GM23338 (cell line): Measurements from ENCODE around the gene GAB1. TPM values are rescaled to one million over a fixed set of nuclear protein-coding genes. Genes with fewer than 3 reads are reported as not detected.

Source experiments
- ATAC-seq: fragments of 200-7000 bp; cut with Tn5 transposase; 3 replicates; pipeline ENCODE4 v1.9.1; 2020
- DNase-seq: peaks from one replicate; pipeline ENCODE4 v3.0.0-alpha.2; 2015; ENCODE audit warnings: low spot score
- H2AFZ ChIP-seq: fragments of 200-600 bp; sonication (generic); 2 replicates; pipeline ENCODE4 v1.8.0; 2016; ENCODE audit warnings: antibody characterized with exemption, mild to moderate bottlenecking, moderate library complexity
- H3F3A ChIP-seq: fragments of 200-600 bp; sonication (generic); replicated peaks from 2 replicates; pipeline ENCODE4 v1.8.0; 2017; ENCODE audit warnings: antibody characterized with exemption, mixed run types, low read depth
- H3K27ac ChIP-seq: fragments of 200-600 bp; sonication (generic); 2 replicates; pipeline ENCODE4 v1.6.1; 2016; ENCODE audit warnings: low read depth
- H3K27me3 ChIP-seq: fragments of 200-600 bp; sonication (generic); 2 replicates; pipeline ENCODE4 v1.8.0; 2016; ENCODE audit warnings: mild to moderate bottlenecking, mixed run types, moderate library complexity; ENCODE audit not compliant: insufficient read depth
- H3K36me3 ChIP-seq: fragments of 200-600 bp; sonication (generic); 2 replicates; pipeline ENCODE4 v1.8.0; 2016; ENCODE audit warnings: mild to moderate bottlenecking; ENCODE audit not compliant: insufficient read depth
- H3K4me1 ChIP-seq: fragments of 200-600 bp; sonication (generic); 2 replicates; pipeline ENCODE4 v1.8.0; 2016; ENCODE audit warnings: mild to moderate bottlenecking, moderate library complexity; ENCODE audit not compliant: insufficient read depth
- H3K4me2 ChIP-seq: fragments of 200-600 bp; sonication (generic); 2 replicates; pipeline ENCODE4 v1.7.1; 2017; ENCODE audit warnings: mixed run types
- H3K4me3 ChIP-seq: fragments of 200-600 bp; sonication (generic); 2 replicates; pipeline ENCODE4 v1.6.1; 2016; ENCODE audit warnings: mixed run types
- H3K79me2 ChIP-seq: fragments of 200-600 bp; sonication (generic); replicated peaks from 2 replicates; pipeline ENCODE4 v1.8.0; 2017; ENCODE audit warnings: mild to moderate bottlenecking; ENCODE audit not compliant: insufficient read depth
- H3K9me2 ChIP-seq: fragments of 200-600 bp; sonication (generic); 2 replicates; pipeline ENCODE4 v1.8.0; 2017; ENCODE audit not compliant: insufficient read depth
- H4K20me1 ChIP-seq: fragments of 200-600 bp; sonication (generic); replicated peaks from 2 replicates; pipeline ENCODE4 v1.8.0; 2017; ENCODE audit warnings: mild to moderate bottlenecking; ENCODE audit not compliant: insufficient read depth
- H3K27ac Mint-ChIP-seq: 2 replicates; pipeline ENCODE4 v1.8.0; 2020; ENCODE audit warnings: inconsistent platforms, mild to moderate bottlenecking, moderate library complexity, mixed read lengths
- H3K27me3 Mint-ChIP-seq: 3 replicates; pipeline ENCODE4 v1.8.0; 2022; ENCODE audit warnings: low read depth, mild to moderate bottlenecking, moderate library complexity, mixed read lengths, inconsistent platforms; ENCODE audit not compliant: insufficient read depth, poor library complexity
- H3K36me3 Mint-ChIP-seq: 3 replicates; pipeline ENCODE4 v1.8.0; 2021; ENCODE audit warnings: low read depth, mild to moderate bottlenecking, inconsistent platforms, moderate library complexity, mixed read lengths
- H3K4me1 Mint-ChIP-seq: 3 replicates; pipeline ENCODE4 v1.8.0; 2020; ENCODE audit warnings: mild to moderate bottlenecking, inconsistent platforms, mixed read lengths
- H3K4me3 Mint-ChIP-seq: 3 replicates; pipeline ENCODE4 v1.8.0; 2021; ENCODE audit warnings: moderate library complexity, mild to moderate bottlenecking, inconsistent platforms, mixed read lengths
- H3K9me3 Mint-ChIP-seq: 3 replicates; pipeline ENCODE4 v1.8.0; 2020; ENCODE audit warnings: moderate library complexity, mild to moderate bottlenecking, inconsistent platforms, mixed read lengths
- CREB1 ChIP-seq: fragments of 250-450 bp; sonication (Bioruptor Pico); IDR thresholded peaks from 2 replicates; pipeline ENCODE4 v1.5.0; 2020; ENCODE audit warnings: low read depth, mild to moderate bottlenecking, moderate library complexity
- CTCF ChIP-seq, 2 experiments: fragments of 200-600 bp in 1 of 2; sonication (generic) in 1 of 2; conservative IDR thresholded peaks; 2 replicates each; pipeline versions ENCODE4 v1.5.1 to v1.6.1; 2016 to 2017; ENCODE audit warnings: antibody characterized with exemption in 2 of 2, low read depth in 2 of 2, mild to moderate bottlenecking in 2 of 2, moderate library complexity in 1 of 2
- ETS1 ChIP-seq: IDR thresholded peaks from 2 replicates; pipeline ENCODE4 v1.6.1; 2016; ENCODE audit warnings: antibody characterized with exemption
- EZH2 ChIP-seq: fragments of 200-600 bp; sonication (generic); IDR thresholded peaks from one replicate; pipeline ENCODE4 v1.8.0; 2017; ENCODE audit warnings: antibody characterized with exemption, mild to moderate bottlenecking, low read depth; ENCODE audit not compliant: unreplicated experiment
- EZH2phosphoT487 ChIP-seq: fragments of 200-600 bp; sonication (generic); IDR thresholded peaks from one replicate; pipeline ENCODE4 v1.8.1; 2018; ENCODE audit warnings: antibody characterized with exemption; ENCODE audit not compliant: unreplicated experiment
- JUNB ChIP-seq: IDR thresholded peaks from one replicate; pipeline ENCODE4 v1.6.1; 2016; ENCODE audit warnings: antibody characterized with exemption; ENCODE audit not compliant: unreplicated experiment
- NANOG ChIP-seq: IDR thresholded peaks from 2 replicates; pipeline ENCODE4 v1.6.1; 2016; ENCODE audit warnings: antibody characterized with exemption, borderline replicate concordance
- POLR2AphosphoS5 ChIP-seq: IDR thresholded peaks from 2 replicates; pipeline ENCODE4 v1.6.1; 2016; ENCODE audit warnings: antibody characterized with exemption, low read depth
- REST ChIP-seq: IDR thresholded peaks from one replicate; pipeline ENCODE4 v1.6.1; 2018; ENCODE audit warnings: antibody characterized with exemption; ENCODE audit not compliant: unreplicated experiment
- STAT1 ChIP-seq: IDR thresholded peaks from one replicate; pipeline ENCODE4 v1.6.1; 2016; ENCODE audit warnings: antibody characterized with exemption; ENCODE audit not compliant: unreplicated experiment
- ZNF114 ChIP-seq: fragments of 250-450 bp; sonication (Bioruptor Pico); IDR thresholded peaks from 2 replicates; pipeline ENCODE4 v1.5.0; 2020; ENCODE audit warnings: mild to moderate bottlenecking, moderate library complexity
- ZNF331 ChIP-seq: fragments of 250-450 bp; sonication (Bioruptor Pico); IDR thresholded peaks from 2 replicates; pipeline ENCODE4 v1.5.0; 2020; ENCODE audit warnings: low read depth, mild to moderate bottlenecking, moderate library complexity
- ZNF462 ChIP-seq: fragments of 250-450 bp; sonication (Bioruptor Pico); IDR thresholded peaks from 2 replicates; pipeline ENCODE4 v1.5.0; 2020; ENCODE audit warnings: mild to moderate bottlenecking, moderate library complexity
- polyA plus RNA-seq: library from polyadenylated mRNA; unstranded; fragments of >200 nt; fragmentation: Nextera tagmentation; extraction: Ambion mirVana; gene quantifications from 2 replicates; pipeline ENCODE4 v1.2.1, GENCODE V29; 2016
- total RNA-seq: library from RNA; depleted of rRNA; stranded (reverse); fragments of >200 nt; shearing (Covaris generic); gene quantifications from 2 replicates; pipeline ENCODE4 v1.2.3, GENCODE V29; 2014

Gene GAB1
- total and polyA plus RNA-seq, 2 experiments from 2014 or later = 4.0 to 18.4 TPM

GRCh38 chr4:143394739-143395453 is 58.2 kb downstream of the GAB1 start:
- H2AFZ ChIP-seq = no peak overlapping the region
- no peak overlapping the region for H3K4me2 ChIP-seq
- no peaks in the 10 kb centered on the region for H3K9me2 ChIP-seq
- no peaks in the 10 kb centered on the region for H3K9me3 Mint-ChIP-seq
- no peak overlapping the region for H3K4me3 Mint-ChIP-seq
- H3K4me3 ChIP-seq = no peak overlapping the region
- H3K36me3 ChIP-seq = no peaks in the 10 kb centered on the region
- no peak overlapping the region for H3K27ac Mint-ChIP-seq
- H3K4me1 Mint-ChIP-seq = peaks cover 63% of the 10 kb centered on the region
- H4K20me1 ChIP-seq = no peaks in the 10 kb centered on the region
- TF ChIP-seq REST = no peak
- TF ChIP-seq JUNB = no peak
- TF ChIP-seq ZNF114 (CRISPR knock-in tag) = no peak
- TF ChIP-seq CTCF (conservative IDR thresholded peaks at IDR 0.05; ENCODE audit: low read depth in 2 of 2) = no peak
- TF ChIP-seq ZNF331 (CRISPR knock-in tag) = no peak
- TF ChIP-seq POLR2AphosphoS5 = no peak
- no peak for TF ChIP-seq CREB1 (CRISPR knock-in tag)
- no peak for TF ChIP-seq ZNF462
- TF ChIP-seq EZH2phosphoT487 = no peak
- TF ChIP-seq EZH2 = no peak
- TF ChIP-seq STAT1 = no peak
- no peak for TF ChIP-seq ETS1
- TF ChIP-seq NANOG = no peak
- H3K79me2 ChIP-seq = peaks cover 12% of the 10 kb centered on the region; the same call in 1 of the 2 replicates
- no peak for ATAC-seq
- no peaks in the 10 kb centered on the region for H3K36me3 Mint-ChIP-seq
- DNase-seq = no peak
- H3K27me3 Mint-ChIP-seq = no peaks in the 10 kb centered on the region
- no peak overlapping the region for H3K27ac ChIP-seq
- no peaks in the 10 kb centered on the region for H3K27me3 ChIP-seq
- H3K4me1 ChIP-seq = peaks cover 41% of the 10 kb centered on the region
- H3F3A ChIP-seq = no peaks in the 10 kb centered on the region
